Measurements from ENCODE around the gene NET1. TPM values are rescaled to one million over a fixed set of nuclear protein-coding genes. Genes with fewer than 3 reads are reported as not detected.

The NET1 gene
- total RNA-seq, 1 donor from 2014 or later, result 205 TPM

DNA sequence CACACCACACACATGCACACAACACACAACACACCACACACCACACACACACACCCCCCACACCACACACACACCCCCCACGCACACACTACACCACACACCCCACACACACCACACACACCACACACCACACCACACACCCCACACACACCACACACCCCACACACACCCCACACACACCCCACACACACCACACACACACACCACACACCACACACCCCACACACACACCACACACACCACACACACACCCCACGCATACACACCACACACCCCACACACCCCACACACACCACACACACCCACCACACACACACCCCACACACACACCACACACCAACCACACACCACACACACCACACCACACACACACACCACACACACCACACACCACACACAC, 31.2 kb upstream of the NET1 start:
- no peaks in the 10 kb centered on the region for H3K4me1 Mint-ChIP-seq
- no peak overlapping the region for H3K27ac Mint-ChIP-seq
- no peak overlapping the region for H3K4me3 Mint-ChIP-seq
- TF ChIP-seq CTCF (IDR thresholded peaks at IDR 0.05; ENCODE audit: unreplicated experiment), result no peak
- DNase-seq (ENCODE audit: low spot score in 2 of 2, unreplicated experiment in 2 of 2), result no peak
- no peaks in the 10 kb centered on the region for H3K27me3 Mint-ChIP-seq (ENCODE audit: low read depth)
- H3K36me3 Mint-ChIP-seq, result no peaks in the 10 kb centered on the region
- H3K9me3 Mint-ChIP-seq, result peaks cover 4% of the 10 kb centered on the region

DNA sequence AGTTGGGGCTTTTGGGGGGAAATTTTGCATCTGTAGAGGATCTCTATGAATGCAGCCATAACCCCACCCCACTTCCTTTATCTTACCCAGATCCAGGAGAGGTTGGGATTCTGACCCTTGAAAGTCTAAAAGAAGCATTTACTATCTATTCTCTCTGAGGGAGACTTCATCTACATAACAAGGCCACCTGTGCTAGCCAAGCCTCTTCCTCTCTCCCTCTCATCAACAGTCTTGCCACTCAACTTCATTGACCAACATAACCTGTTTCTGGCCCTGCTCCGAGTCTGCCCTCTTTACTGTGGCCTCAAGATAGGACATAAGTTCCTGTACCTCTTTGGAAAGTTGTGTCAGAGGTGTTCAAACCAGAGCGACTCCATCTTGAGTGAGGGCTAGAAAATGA, 27.1 kb upstream of the NET1 start:
- no peaks in the 10 kb centered on the region for H3K36me3 Mint-ChIP-seq
- no peak overlapping the region for H3K4me3 Mint-ChIP-seq
- no peaks in the 10 kb centered on the region for H3K4me1 Mint-ChIP-seq
- H3K9me3 Mint-ChIP-seq, result peaks cover 19% of the 10 kb centered on the region
- no peak for DNase-seq (ENCODE audit: low spot score in 2 of 2, unreplicated experiment in 2 of 2)
- TF ChIP-seq CTCF (IDR thresholded peaks at IDR 0.05; ENCODE audit: unreplicated experiment), result no peak
- H3K27ac Mint-ChIP-seq, result no peak overlapping the region
- H3K27me3 Mint-ChIP-seq (ENCODE audit: low read depth), result no peaks in the 10 kb centered on the region

- Mint-ChIP-seq H3K9me3 (peaks cover 39% of the 10 kb centered on the region), H3K4me1 (no peaks in the 10 kb centered on the region), H3K27me3 (ENCODE audit: low read depth) (no peaks in the 10 kb centered on the region), H3K36me3 (peaks cover 3% of the 10 kb centered on the region), H3K4me3 (no peak overlapping the region), H3K27ac (no peak overlapping the region)
- TF ChIP-seq CTCF (IDR thresholded peaks at IDR 0.05; ENCODE audit: unreplicated experiment), result no peak
- DNase-seq (ENCODE audit: low spot score in 2 of 2, unreplicated experiment in 2 of 2), result no peak
Observed at GRCh38 chr10:5387169-5387568, 25.2 kb upstream of the NET1 start.

- H3K4me1 Mint-ChIP-seq, result no peaks in the 10 kb centered on the region
- H3K27me3 Mint-ChIP-seq (ENCODE audit: low read depth), result no peaks in the 10 kb centered on the region
- H3K36me3 Mint-ChIP-seq, result peaks cover 3% of the 10 kb centered on the region
- no peak overlapping the region for H3K27ac Mint-ChIP-seq
- no peak overlapping the region for H3K4me3 Mint-ChIP-seq
- peaks cover 51% of the 10 kb centered on the region for H3K9me3 Mint-ChIP-seq
- DNase-seq (ENCODE audit: low spot score in 2 of 2, unreplicated experiment in 2 of 2), result no peak
- no peak for TF ChIP-seq CTCF (IDR thresholded peaks at IDR 0.05; ENCODE audit: unreplicated experiment)
Observed at GRCh38 chr10:5390607-5391205, 21.7 kb upstream of the NET1 start.

- Mint-ChIP-seq H3K9me3 (peaks cover 51% of the 10 kb centered on the region), H3K27me3 (ENCODE audit: low read depth) (no peaks in the 10 kb centered on the region), H3K36me3 (peaks cover 3% of the 10 kb centered on the region), H3K27ac (no peak overlapping the region), H3K4me3 (no peak overlapping the region), H3K4me1 (no peaks in the 10 kb centered on the region)
- no peak for DNase-seq (ENCODE audit: low spot score in 2 of 2, unreplicated experiment in 2 of 2)
- no peak for TF ChIP-seq CTCF (IDR thresholded peaks at IDR 0.05; ENCODE audit: unreplicated experiment)
Observed at GRCh38 chr10:5391790-5392189, 20.6 kb upstream of the NET1 start.

DNA sequence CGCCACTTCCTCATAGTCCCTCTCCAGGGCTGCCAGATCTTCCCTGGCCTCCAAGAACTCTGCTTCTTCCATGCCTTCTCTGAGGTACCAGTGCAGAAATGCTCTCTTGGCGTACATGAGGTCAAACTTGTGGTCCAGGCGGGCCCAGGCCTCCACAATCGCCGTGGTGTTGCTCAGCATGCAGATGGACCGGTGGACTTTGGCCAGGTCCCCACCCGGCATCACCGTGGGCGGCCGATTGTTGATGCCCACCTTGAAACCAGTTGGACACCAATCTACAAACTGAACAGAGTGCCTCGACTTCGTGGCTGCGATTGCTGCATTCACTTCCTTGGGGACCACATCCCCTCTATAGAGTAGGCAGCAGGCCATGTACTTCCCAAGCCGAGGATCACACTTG, 18.8 kb upstream of the NET1 start:
- no peak overlapping the region for H3K27ac Mint-ChIP-seq
- peaks cover 3% of the 10 kb centered on the region for H3K36me3 Mint-ChIP-seq
- DNase-seq (ENCODE audit: low spot score in 2 of 2, unreplicated experiment in 2 of 2), result no peak
- peaks cover 46% of the 10 kb centered on the region for H3K9me3 Mint-ChIP-seq
- no peaks in the 10 kb centered on the region for H3K4me1 Mint-ChIP-seq
- H3K27me3 Mint-ChIP-seq (ENCODE audit: low read depth), result peaks cover 2% of the 10 kb centered on the region
- TF ChIP-seq CTCF (IDR thresholded peaks at IDR 0.05; ENCODE audit: unreplicated experiment), result no peak
- H3K4me3 Mint-ChIP-seq, result no peak overlapping the region

Data from mesothelial cell of epicardium (in vitro differentiated cells).